ENCODE measurements around the gene GUCA1A. TPM values are rescaled to one million over a fixed set of nuclear protein-coding genes. Genes with fewer than 3 reads are reported as not detected.
A peak's percentile ranks its signal among the peaks of the same experiment; 100 is the strongest.

GUCA1A gene
- polyA plus RNA-seq, 1 donor: 0.49 TPM

- 37% methylated on average over 4 of the region's 12 CpGs for WGBS (ENCODE audit: insufficient coverage, low lambda C conversion rate)
- Histone ChIP-seq H3K9me3 (ENCODE audit: control insufficient read depth, low read depth, low read length) (no peaks in the 10 kb centered on the region), H3K4me3 (ENCODE audit: low read length) (no peak overlapping the region), H3K27me3 (ENCODE audit: control insufficient read depth, insufficient read depth, low read length) (no peaks in the 10 kb centered on the region), H3K36me3 (ENCODE audit: control insufficient read depth, insufficient read depth, low read length) (peaks cover 2% of the 10 kb centered on the region), H3K27ac (ENCODE audit: low read length) (peak overlapping the region; percentile 21), H3K4me1 (ENCODE audit: control insufficient read depth, insufficient read depth, low read length) (peaks cover 27% of the 10 kb centered on the region)
- peak; percentile 87 to 92 for DNase-seq
Observed at GRCh38 chr6:42224222-42225028, 51.3 kb downstream of the GUCA1A start.

GRCh38 chr6:42225029-42225339, 51.8 kb downstream of the GUCA1A start:
- H3K9me3 ChIP-seq (ENCODE audit: control insufficient read depth, low read depth, low read length): no peaks in the 10 kb centered on the region
- DNase-seq: no peak
- peaks cover 27% of the 10 kb centered on the region for H3K4me1 ChIP-seq (ENCODE audit: control insufficient read depth, insufficient read depth, low read length)
- H3K27me3 ChIP-seq (ENCODE audit: control insufficient read depth, insufficient read depth, low read length): no peaks in the 10 kb centered on the region
- no peak overlapping the region for H3K27ac ChIP-seq (ENCODE audit: low read length)
- no peak overlapping the region for H3K4me3 ChIP-seq (ENCODE audit: low read length)
- H3K36me3 ChIP-seq (ENCODE audit: control insufficient read depth, insufficient read depth, low read length): peaks cover 2% of the 10 kb centered on the region

DNA sequence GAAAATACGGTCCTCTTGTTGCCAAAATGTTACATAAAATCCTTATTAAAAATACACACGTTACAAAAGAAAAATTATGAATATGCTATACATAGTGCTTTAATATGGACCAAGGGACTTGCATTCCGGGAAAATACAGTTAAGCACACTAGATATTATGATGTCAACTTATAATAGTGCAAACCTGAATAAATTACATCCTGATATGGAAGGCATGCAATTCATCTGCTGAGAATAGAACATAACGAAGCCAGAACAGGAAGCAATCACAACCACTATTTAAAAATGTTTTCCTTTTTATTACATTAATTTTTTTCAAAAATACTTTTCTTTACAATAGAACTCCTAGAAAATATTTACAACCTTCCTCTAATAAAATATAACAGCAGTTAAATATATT, 52.3 kb downstream of the GUCA1A start:
- WGBS (ENCODE audit: insufficient coverage, low lambda C conversion rate): 80% methylated on average over 3 of the region's 4 CpGs
- Histone ChIP-seq H3K9me3 (ENCODE audit: control insufficient read depth, low read depth, low read length) (no peaks in the 10 kb centered on the region), H3K27ac (ENCODE audit: low read length) (no peak overlapping the region), H3K4me3 (ENCODE audit: low read length) (no peak overlapping the region), H3K27me3 (ENCODE audit: control insufficient read depth, insufficient read depth, low read length) (no peaks in the 10 kb centered on the region), H3K4me1 (ENCODE audit: control insufficient read depth, insufficient read depth, low read length) (peaks cover 27% of the 10 kb centered on the region), H3K36me3 (ENCODE audit: control insufficient read depth, insufficient read depth, low read length) (peaks cover 2% of the 10 kb centered on the region)
- DNase-seq: no peak

GRCh38 chr6:42226161-42226611, 53.0 kb downstream of the GUCA1A start:
- peak in 1 of 2 donors; percentile 32 for DNase-seq
- Histone ChIP-seq H3K4me1 (ENCODE audit: control insufficient read depth, insufficient read depth, low read length) (peaks cover 27% of the 10 kb centered on the region), H3K36me3 (ENCODE audit: control insufficient read depth, insufficient read depth, low read length) (peaks cover 2% of the 10 kb centered on the region), H3K4me3 (ENCODE audit: low read length) (no peak overlapping the region), H3K9me3 (ENCODE audit: control insufficient read depth, low read depth, low read length) (no peaks in the 10 kb centered on the region), H3K27ac (ENCODE audit: low read length) (peak overlapping the region; percentile 80), H3K27me3 (ENCODE audit: control insufficient read depth, insufficient read depth, low read length) (no peaks in the 10 kb centered on the region)
- WGBS (ENCODE audit: insufficient coverage, low lambda C conversion rate): 50% methylated on average over 1 of the region's 3 CpGs

- Histone ChIP-seq H3K9me3 (ENCODE audit: control insufficient read depth, low read depth, low read length) (no peaks in the 10 kb centered on the region), H3K27ac (ENCODE audit: low read length) (peak overlapping the region; percentile 80), H3K4me1 (ENCODE audit: control insufficient read depth, insufficient read depth, low read length) (peaks cover 27% of the 10 kb centered on the region), H3K36me3 (ENCODE audit: control insufficient read depth, insufficient read depth, low read length) (peaks cover 2% of the 10 kb centered on the region), H3K4me3 (ENCODE audit: low read length) (no peak overlapping the region), H3K27me3 (ENCODE audit: control insufficient read depth, insufficient read depth, low read length) (no peaks in the 10 kb centered on the region)
- peak; percentile 87 to 94 for DNase-seq
- no CpG with 5 or more reads among the region's 8 CpGs for WGBS (ENCODE audit: insufficient coverage, low lambda C conversion rate)
Observed at GRCh38 chr6:42226645-42227143, 53.5 kb downstream of the GUCA1A start.

DNA sequence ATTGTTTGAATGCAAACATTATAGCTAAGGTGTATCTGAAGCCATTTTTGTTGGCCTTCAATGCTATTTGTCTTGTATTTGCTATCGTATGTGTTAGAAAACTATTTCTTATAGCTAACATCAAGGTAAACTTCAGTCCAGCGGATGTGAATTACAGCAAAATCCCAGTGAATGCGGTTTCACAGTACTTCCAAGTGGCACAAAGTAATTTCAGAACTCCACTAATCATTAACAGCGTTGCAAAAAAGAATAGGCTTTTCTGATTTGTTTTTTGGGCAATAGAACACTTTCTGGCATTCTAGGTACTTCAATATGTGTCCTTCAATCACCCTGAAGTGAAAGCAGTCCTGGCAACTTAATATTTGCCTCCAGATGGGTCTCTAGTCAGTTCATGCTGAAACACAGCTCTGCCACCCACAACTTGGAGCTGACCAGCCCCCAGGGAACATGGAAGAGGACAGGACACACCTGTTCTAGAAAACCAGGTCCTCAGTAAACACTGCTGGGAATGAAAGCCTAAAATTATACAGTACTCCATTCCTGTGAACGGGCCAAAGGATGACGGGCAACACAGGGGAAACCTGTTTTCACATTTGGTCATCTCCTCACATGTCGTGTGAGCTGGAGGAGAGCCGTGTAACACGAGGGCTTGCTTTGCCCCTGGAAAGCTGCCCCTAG, 54.1 kb downstream of the GUCA1A start:
- no peak overlapping the region for H3K4me3 ChIP-seq (ENCODE audit: low read length)

GRCh38 chr6:42228305-42228704, 55.1 kb downstream of the GUCA1A start:
- 100% methylated on average over 1 of the region's 15 CpGs for WGBS (ENCODE audit: insufficient coverage, low lambda C conversion rate)
- H3K27me3 ChIP-seq (ENCODE audit: control insufficient read depth, insufficient read depth, low read length): no peaks in the 10 kb centered on the region
- peaks cover 2% of the 10 kb centered on the region for H3K36me3 ChIP-seq (ENCODE audit: control insufficient read depth, insufficient read depth, low read length)
- H3K4me3 ChIP-seq (ENCODE audit: low read length): no peak overlapping the region
- H3K27ac ChIP-seq (ENCODE audit: low read length): no peak overlapping the region
- no peak for DNase-seq
- H3K9me3 ChIP-seq (ENCODE audit: control insufficient read depth, low read depth, low read length): no peaks in the 10 kb centered on the region
- peaks cover 27% of the 10 kb centered on the region for H3K4me1 ChIP-seq (ENCODE audit: control insufficient read depth, insufficient read depth, low read length)

More for the DNA sequence above, 54.1 kb downstream of the GUCA1A start:
- WGBS (ENCODE audit: insufficient coverage, low lambda C conversion rate): 20% methylated on average over 1 of the region's 9 CpGs
- Histone ChIP-seq H3K36me3 (ENCODE audit: control insufficient read depth, insufficient read depth, low read length) (peaks cover 2% of the 10 kb centered on the region), H3K27ac (ENCODE audit: low read length) (peak overlapping the region; percentile 80), H3K9me3 (ENCODE audit: control insufficient read depth, low read depth, low read length) (no peaks in the 10 kb centered on the region), H3K4me1 (ENCODE audit: control insufficient read depth, insufficient read depth, low read length) (peaks cover 27% of the 10 kb centered on the region), H3K27me3 (ENCODE audit: control insufficient read depth, insufficient read depth, low read length) (no peaks in the 10 kb centered on the region)
- no peak for DNase-seq

Other genes with a start within 250 kb of the GUCA1A start
- 53.6 TPM for gene CCND3, start 231.6 kb upstream of the GUCA1A start, polyA plus RNA-seq
- gene TAF8, start 122.8 kb upstream of the GUCA1A start, polyA plus RNA-seq: 32.7 TPM
- 44.3 TPM for gene C6orf132, start 30.7 kb upstream of the GUCA1A start, polyA plus RNA-seq
- 1.6 TPM for gene GUCA1B, start 21.6 kb downstream of the GUCA1A start, polyA plus RNA-seq
- gene MRPS10, start 44.5 kb downstream of the GUCA1A start, polyA plus RNA-seq: 25.2 TPM

Data from large intestine (tissue), 3 donors.